Measurements from ENCODE around the gene TAS1R1. TPM values are rescaled to one million over a fixed set of nuclear protein-coding genes. Genes with fewer than 3 reads are reported as not detected.
"Not testable (repeated sequence)": the region's sequence is repeated elsewhere in the genome, so short reads cannot be mapped to it uniquely, and the experiment has no call there.

TAS1R1 gene
- total RNA-seq, 2 donors from 2014 or later: not detected

DNA sequence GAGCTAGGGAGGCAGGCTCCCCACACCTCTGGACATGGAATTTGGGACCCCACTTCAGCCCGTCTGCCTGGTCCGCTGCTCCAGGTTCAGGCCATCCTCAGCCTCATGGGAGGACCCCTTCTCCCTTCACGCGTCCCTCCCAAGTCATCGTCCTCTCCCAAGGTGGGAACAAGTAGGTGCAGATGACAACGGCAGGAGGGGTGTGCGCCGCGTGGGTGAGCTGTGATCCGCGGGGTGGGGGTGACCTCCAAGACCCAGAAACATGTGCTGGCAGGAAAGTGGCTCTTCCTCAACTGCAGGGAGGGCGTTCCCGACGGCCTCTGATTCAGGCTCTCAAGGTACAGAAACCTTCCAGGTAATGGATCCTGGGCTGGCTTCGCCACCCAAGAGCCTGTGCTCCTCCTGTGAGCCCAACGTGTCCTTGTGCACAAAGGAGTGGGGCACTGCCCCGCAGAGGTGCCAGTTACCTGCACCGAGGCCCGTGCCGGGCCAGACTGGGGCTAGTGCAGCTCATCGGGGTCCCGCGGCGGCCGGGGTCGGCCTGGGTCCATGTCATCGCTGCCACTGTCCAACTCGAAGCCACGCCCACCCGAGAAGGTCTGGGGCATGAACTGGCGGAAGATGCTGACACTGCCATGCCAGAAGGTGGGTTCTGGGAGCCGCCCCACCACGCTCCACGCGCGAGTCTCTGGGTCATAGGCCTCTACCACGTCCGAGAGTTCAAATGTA lies 37.9 kb downstream of the TAS1R1 start:
- Mint-ChIP-seq H3K4me1 (ENCODE audit: low read depth) (peaks cover 28% of the 10 kb centered on the region), H3K36me3 (ENCODE audit: insufficient read depth in 2 of 2) (peaks cover 7 to 10% of the 10 kb centered on the region in 2 donors), H3K27me3 (ENCODE audit: low read depth) (no peaks in the 10 kb centered on the region), H3K4me3 (no peak overlapping the region), H3K9me3 (no peaks in the 10 kb centered on the region), H3K27ac (no peak overlapping the region)
- ATAC-seq (replicated peaks in 1 of 2): no peak
- DNase-seq: no peak

- Mint-ChIP-seq H3K27me3 (ENCODE audit: low read depth) (no peaks in the 10 kb centered on the region), H3K27ac (no peak overlapping the region)
Measured at GRCh38 chr1:6593810-6594209, 38.7 kb downstream of the TAS1R1 start.

GRCh38 chr1:6594977-6595740 lies 40.1 kb downstream of the TAS1R1 start:
- no peak overlapping the region for H3K4me3 Mint-ChIP-seq
- peak overlapping the region; percentile 42 for H3K27ac Mint-ChIP-seq
- no peak for DNase-seq
- peaks cover 7 to 14% of the 10 kb centered on the region in 2 donors for H3K36me3 Mint-ChIP-seq (ENCODE audit: insufficient read depth in 2 of 2)
- no peak for ATAC-seq (replicated peaks in 1 of 2)
- H3K9me3 Mint-ChIP-seq: no peaks in the 10 kb centered on the region
- H3K27me3 Mint-ChIP-seq (ENCODE audit: low read depth): no peaks in the 10 kb centered on the region
- peaks cover 47% of the 10 kb centered on the region for H3K4me1 Mint-ChIP-seq (ENCODE audit: low read depth)

More at GRCh38 chr1:6593810-6594209, 38.7 kb downstream of the TAS1R1 start:
- DNase-seq (no peak), ATAC-seq (replicated peaks in 1 of 2) (no peak)
- Mint-ChIP-seq H3K4me3 (no peak overlapping the region), H3K36me3 (ENCODE audit: insufficient read depth in 2 of 2) (peaks cover 7 to 13% of the 10 kb centered on the region in 2 donors), H3K4me1 (ENCODE audit: low read depth) (peaks cover 34% of the 10 kb centered on the region), H3K9me3 (no peaks in the 10 kb centered on the region)

GRCh38 chr1:6596351-6596750 lies 41.2 kb downstream of the TAS1R1 start:
- Mint-ChIP-seq H3K9me3 (no peaks in the 10 kb centered on the region), H3K27ac (peak overlapping the region; percentile 17), H3K4me1 (ENCODE audit: low read depth) (peaks cover 53% of the 10 kb centered on the region), H3K27me3 (ENCODE audit: low read depth) (no peaks in the 10 kb centered on the region), H3K36me3 (ENCODE audit: insufficient read depth in 2 of 2) (peaks cover 11 to 18% of the 10 kb centered on the region in 2 donors), H3K4me3 (no peak overlapping the region)
- DNase-seq (no peak), ATAC-seq (replicated peaks in 1 of 2) (no peak)

GRCh38 chr1:6596886-6597776 lies 42.0 kb downstream of the TAS1R1 start:
- Mint-ChIP-seq H3K9me3 (no peaks in the 10 kb centered on the region), H3K4me3 (no peak overlapping the region), H3K36me3 (ENCODE audit: insufficient read depth in 2 of 2) (peaks cover 11 to 18% of the 10 kb centered on the region in 2 donors), H3K4me1 (ENCODE audit: low read depth) (peaks cover 53% of the 10 kb centered on the region), H3K27ac (no peak overlapping the region), H3K27me3 (ENCODE audit: low read depth) (no peaks in the 10 kb centered on the region)
- DNase-seq (no peak), ATAC-seq (replicated peaks in 1 of 2) (no peak)

- Mint-ChIP-seq H3K36me3 (ENCODE audit: insufficient read depth in 2 of 2) (peaks cover 11 to 18% of the 10 kb centered on the region in 2 donors), H3K27me3 (ENCODE audit: low read depth) (no peaks in the 10 kb centered on the region), H3K9me3 (no peaks in the 10 kb centered on the region), H3K4me3 (no peak overlapping the region), H3K4me1 (ENCODE audit: low read depth) (peaks cover 53% of the 10 kb centered on the region), H3K27ac (peak overlapping the region; percentile 28)
- DNase-seq (no peak), ATAC-seq (replicated peaks in 1 of 2) (no peak)
Measured at GRCh38 chr1:6597777-6598131, 42.6 kb downstream of the TAS1R1 start.

DNA sequence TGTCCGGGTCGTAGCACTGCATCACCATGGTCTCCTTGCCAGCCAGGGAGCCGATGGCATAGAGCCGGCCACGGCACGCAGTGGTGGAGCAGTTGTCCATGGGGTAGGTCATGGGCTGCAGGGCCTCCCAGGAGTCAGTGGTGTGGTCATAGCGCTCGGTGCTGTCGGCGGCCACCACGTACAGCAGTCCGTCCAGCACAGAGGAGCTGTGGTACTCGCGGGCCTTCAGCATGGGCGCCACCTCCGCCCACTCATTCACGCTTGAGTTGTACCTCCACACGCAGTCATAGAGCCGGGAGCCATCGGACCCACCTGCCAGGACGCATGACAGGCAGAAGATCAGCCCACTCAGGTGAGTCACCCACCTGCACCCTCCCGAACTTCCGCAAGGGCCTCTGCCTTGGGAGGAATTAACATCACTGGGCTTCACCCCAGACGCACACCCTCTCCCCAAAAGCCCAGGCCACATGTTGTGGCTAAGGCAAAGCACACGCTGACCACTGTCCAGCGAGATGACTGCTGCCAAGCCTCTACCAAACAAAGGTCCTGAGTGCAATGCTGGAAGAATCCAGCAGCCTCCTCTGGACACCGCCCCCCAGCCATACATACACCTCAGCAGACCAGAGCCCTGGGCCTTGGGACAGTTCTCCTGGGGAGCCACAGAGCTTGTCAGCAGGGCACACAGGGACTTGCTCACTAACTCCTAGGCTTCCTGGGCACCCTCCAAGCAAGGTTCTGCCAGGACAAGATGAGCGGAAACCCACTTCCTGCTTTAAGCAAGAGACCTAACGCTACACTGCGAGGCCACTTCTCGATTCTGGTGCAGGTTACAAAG lies 44.3 kb downstream of the TAS1R1 start:
- no peaks in the 10 kb centered on the region for H3K27me3 Mint-ChIP-seq (ENCODE audit: low read depth)
- peak in 1 of 2 donors; percentile 6 for ATAC-seq (replicated peaks in 1 of 2)
- H3K4me3 Mint-ChIP-seq: peak overlapping the region; percentile 89 to 96
- peaks cover 11 to 18% of the 10 kb centered on the region in 2 donors for H3K36me3 Mint-ChIP-seq (ENCODE audit: insufficient read depth in 2 of 2)
- H3K4me1 Mint-ChIP-seq (ENCODE audit: low read depth): peaks cover 60% of the 10 kb centered on the region
- no peaks in the 10 kb centered on the region for H3K9me3 Mint-ChIP-seq
- DNase-seq: peak; percentile 57 to 72
- H3K27ac Mint-ChIP-seq: peak overlapping the region; percentile 91

GRCh38 chr1:6599991-6600390 lies 44.9 kb downstream of the TAS1R1 start:
- Mint-ChIP-seq H3K27ac (peak overlapping the region; percentile 98), H3K4me1 (ENCODE audit: low read depth) (peaks cover 61% of the 10 kb centered on the region), H3K4me3 (peak overlapping the region; percentile 89 to 96), H3K36me3 (ENCODE audit: insufficient read depth in 2 of 2) (peaks cover 11 to 18% of the 10 kb centered on the region in 2 donors)
- not testable (repeated sequence) for ATAC-seq (replicated peaks in 1 of 2); H3K27me3 Mint-ChIP-seq (ENCODE audit: low read depth); H3K9me3 Mint-ChIP-seq; DNase-seq

DNA sequence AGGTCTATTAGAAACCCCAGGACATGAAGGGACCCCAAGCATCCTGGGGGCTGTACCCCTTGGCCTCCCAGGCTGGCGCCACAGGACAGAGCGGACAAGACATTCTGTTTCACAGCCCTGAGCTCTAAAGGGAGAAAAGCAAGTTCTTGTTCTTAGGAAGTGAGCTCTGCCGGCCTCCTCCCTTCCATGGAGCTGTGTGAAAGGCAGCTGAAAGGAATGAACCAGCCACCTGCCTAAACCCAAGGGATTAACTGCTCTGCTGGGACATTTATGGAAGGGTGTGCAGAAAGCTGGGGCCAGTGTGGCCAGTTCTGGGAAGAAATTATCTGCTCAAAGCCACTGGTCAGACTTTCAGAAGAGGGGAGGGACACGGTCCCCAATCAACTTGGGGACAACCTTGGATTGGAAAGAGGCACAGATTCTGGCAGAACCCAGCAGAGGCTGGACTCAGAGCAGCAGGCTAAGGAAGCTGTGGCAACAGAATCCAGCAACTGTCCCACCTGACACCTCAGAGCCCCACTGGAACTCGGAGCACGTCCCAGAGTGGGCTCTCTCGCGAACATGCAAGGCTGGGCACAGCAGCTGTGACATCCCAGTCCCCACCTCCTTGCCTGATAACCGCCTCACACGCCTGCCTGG lies 45.4 kb downstream of the TAS1R1 start:
- Mint-ChIP-seq H3K4me1 (ENCODE audit: low read depth) (peaks cover 57% of the 10 kb centered on the region), H3K4me3 (peak overlapping the region; percentile 89 to 96), H3K27me3 (ENCODE audit: low read depth) (no peaks in the 10 kb centered on the region), H3K36me3 (ENCODE audit: insufficient read depth in 2 of 2) (peaks cover 8 to 15% of the 10 kb centered on the region in 2 donors), H3K27ac (peak overlapping the region; percentile 98), H3K9me3 (no peaks in the 10 kb centered on the region)
- ATAC-seq (replicated peaks in 1 of 2) (peak in 1 of 2 donors; percentile 2), DNase-seq (no peak)

DNA sequence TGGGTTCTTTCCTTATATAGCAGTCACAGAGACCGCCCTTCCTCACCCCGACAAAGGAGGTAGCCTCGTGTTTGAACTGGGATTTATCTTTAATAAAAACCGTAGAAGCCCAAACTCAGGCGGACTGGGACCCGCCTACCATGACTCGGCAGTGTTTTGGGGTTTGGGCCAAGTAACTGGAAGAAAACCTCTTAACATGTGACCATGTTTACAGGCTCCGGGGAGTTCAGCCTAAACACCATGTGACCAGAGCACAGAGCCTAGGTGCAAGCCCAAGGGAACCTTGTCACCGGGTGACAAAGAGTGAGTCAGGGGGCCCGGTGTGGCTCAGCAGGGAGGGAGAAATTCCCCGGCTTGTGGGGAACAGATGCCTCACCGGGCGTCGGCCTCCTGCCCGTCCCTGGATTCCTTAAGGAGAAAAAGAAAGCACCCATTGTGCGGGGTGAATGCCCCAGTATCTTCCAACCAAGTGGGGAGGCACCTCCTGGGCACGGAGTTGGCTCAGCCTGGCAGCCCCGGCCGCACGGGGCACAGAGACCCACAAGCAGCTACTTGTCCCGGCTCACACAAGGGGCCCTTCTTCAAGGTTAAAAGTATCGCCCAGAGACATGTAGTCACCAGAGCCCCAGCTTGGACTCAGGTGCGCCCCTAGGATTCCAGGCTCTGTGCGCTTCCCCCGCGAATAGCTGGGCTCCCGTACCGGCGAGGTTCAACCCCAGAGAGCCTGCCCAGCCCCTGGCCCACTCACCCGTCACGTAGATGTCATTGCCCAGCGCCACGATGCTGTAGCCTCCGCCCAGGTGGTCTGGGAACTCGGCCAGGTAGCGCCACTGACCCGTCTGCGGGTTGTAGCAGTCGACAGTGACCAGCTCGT lies 46.2 kb downstream of the TAS1R1 start:
- DNase-seq: peak; percentile 88 to 93

More for the DNA sequence above, 46.2 kb downstream of the TAS1R1 start:
- peaks cover 4 to 9% of the 10 kb centered on the region in 2 donors for H3K36me3 Mint-ChIP-seq (ENCODE audit: insufficient read depth in 2 of 2)
- H3K4me1 Mint-ChIP-seq (ENCODE audit: low read depth): peaks cover 50% of the 10 kb centered on the region
- no peaks in the 10 kb centered on the region for H3K9me3 Mint-ChIP-seq
- peak overlapping the region; percentile 89 to 96 for H3K4me3 Mint-ChIP-seq
- peak overlapping the region; percentile 98 for H3K27ac Mint-ChIP-seq
- H3K27me3 Mint-ChIP-seq (ENCODE audit: low read depth): no peaks in the 10 kb centered on the region
- ATAC-seq (replicated peaks in 1 of 2): peak; percentile 76 to 77

Data from activated T-cell treated with anti-CD3 and anti-CD28 coated beads, Interleukin-2, amount 50 U/mL, for 72 hours (primary cell).